ENCODE measurements around the gene MRPS7. TPM values are rescaled to one million over a fixed set of nuclear protein-coding genes. Genes with fewer than 3 reads are reported as not detected.

MRPS7 gene
- total RNA-seq, 1 donor = 45.6 TPM

DNA sequence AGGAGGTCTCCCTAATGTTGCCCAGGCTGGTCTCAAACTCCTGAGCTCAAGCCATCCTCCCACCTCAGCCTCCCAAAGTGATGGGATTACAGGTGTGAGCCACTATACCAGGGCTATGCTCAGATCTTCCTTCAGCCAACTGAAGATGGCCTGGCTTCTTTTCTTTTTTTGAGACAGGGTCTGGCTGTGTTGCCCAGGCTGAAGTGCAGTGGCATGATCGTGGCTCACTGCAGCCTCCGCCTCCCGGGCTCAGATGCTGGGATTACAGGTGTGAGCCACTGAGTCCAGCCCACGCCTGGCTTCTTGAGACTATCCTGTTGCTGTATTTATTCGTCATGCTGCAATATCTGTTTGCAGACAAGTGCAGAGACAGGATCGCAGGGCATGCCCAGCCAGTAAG lies 23.4 kb downstream of the MRPS7 start:
- Histone ChIP-seq H2AFZ (ENCODE audit: low read length) (no peak overlapping the region), H3K4me1 (ENCODE audit: insufficient read depth, low read length) (no peaks in the 10 kb centered on the region), H3K4me3 (ENCODE audit: insufficient read depth, low read length) (no peak overlapping the region), H3K9me3 (ENCODE audit: low read depth, low read length) (no peaks in the 10 kb centered on the region), H3K4me2 (ENCODE audit: insufficient read depth, low read length) (no peak overlapping the region), H3K79me2 (ENCODE audit: insufficient read depth, low read length) (peaks cover 7% of the 10 kb centered on the region), H3K27ac (ENCODE audit: low read depth, low read length) (no peak overlapping the region), H3K27me3 (ENCODE audit: insufficient read depth, low read length) (no peaks in the 10 kb centered on the region), H3K36me3 (ENCODE audit: insufficient read depth, low read length) (peaks cover 3% of the 10 kb centered on the region), H4K20me1 (ENCODE audit: insufficient read depth, low read length) (no peaks in the 10 kb centered on the region)
- TF ChIP-seq, protein P1, sequence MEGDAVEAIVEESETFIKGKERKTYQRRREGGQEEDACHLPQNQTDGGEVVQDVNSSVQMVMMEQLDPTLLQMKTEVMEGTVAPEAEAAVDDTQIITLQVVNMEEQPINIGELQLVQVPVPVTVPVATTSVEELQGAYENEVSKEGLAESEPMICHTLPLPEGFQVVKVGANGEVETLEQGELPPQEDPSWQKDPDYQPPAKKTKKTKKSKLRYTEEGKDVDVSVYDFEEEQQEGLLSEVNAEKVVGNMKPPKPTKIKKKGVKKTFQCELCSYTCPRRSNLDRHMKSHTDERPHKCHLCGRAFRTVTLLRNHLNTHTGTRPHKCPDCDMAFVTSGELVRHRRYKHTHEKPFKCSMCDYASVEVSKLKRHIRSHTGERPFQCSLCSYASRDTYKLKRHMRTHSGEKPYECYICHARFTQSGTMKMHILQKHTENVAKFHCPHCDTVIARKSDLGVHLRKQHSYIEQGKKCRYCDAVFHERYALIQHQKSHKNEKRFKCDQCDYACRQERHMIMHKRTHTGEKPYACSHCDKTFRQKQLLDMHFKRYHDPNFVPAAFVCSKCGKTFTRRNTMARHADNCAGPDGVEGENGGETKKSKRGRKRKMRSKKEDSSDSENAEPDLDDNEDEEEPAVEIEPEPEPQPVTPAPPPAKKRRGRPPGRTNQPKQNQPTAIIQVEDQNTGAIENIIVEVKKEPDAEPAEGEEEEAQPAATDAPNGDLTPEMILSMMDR (IDR thresholded peaks at IDR 0.05; ENCODE audit: extremely low read depth, low read depth, low read length) = no peak
- no peak for DNase-seq (ENCODE audit: insufficient read length, low spot score, missing footprints)

DNA sequence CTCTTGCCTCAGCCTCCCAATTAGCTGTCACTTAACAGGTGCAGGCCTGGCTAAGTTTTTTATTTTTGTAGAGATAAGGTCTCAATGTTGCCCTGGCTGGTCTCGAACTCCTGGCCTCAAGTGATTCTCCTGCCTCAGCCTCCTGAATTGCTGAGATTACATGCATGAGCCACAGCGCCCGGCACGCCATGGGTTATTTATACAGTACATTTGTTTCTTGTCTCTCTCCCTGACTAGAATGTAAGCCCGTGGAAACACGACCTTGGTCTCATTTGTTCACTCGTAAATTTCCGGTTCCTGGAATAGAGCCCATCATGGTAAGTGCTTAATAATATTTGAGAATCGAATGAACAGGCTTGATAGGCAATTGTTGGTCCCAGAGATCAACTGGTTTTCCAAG lies 25.5 kb downstream of the MRPS7 start:
- H3K27ac ChIP-seq (ENCODE audit: low read depth, low read length) = no peak overlapping the region
- H3K27me3 ChIP-seq (ENCODE audit: insufficient read depth, low read length) = no peaks in the 10 kb centered on the region
- TF ChIP-seq, protein P1 (IDR thresholded peaks at IDR 0.05; ENCODE audit: extremely low read depth, low read depth, low read length) = no peak
- H3K36me3 ChIP-seq (ENCODE audit: insufficient read depth, low read length) = no peaks in the 10 kb centered on the region
- no peaks in the 10 kb centered on the region for H3K4me1 ChIP-seq (ENCODE audit: insufficient read depth, low read length)
- peaks cover 7% of the 10 kb centered on the region for H3K79me2 ChIP-seq (ENCODE audit: insufficient read depth, low read length)
- H3K4me2 ChIP-seq (ENCODE audit: insufficient read depth, low read length) = no peak overlapping the region
- H4K20me1 ChIP-seq (ENCODE audit: insufficient read depth, low read length) = no peaks in the 10 kb centered on the region
- H3K4me3 ChIP-seq (ENCODE audit: insufficient read depth, low read length) = no peak overlapping the region
- DNase-seq (ENCODE audit: insufficient read length, low spot score, missing footprints) = no peak
- no peaks in the 10 kb centered on the region for H3K9me3 ChIP-seq (ENCODE audit: low read depth, low read length)
- no peak overlapping the region for H2AFZ ChIP-seq (ENCODE audit: low read length)

DNA sequence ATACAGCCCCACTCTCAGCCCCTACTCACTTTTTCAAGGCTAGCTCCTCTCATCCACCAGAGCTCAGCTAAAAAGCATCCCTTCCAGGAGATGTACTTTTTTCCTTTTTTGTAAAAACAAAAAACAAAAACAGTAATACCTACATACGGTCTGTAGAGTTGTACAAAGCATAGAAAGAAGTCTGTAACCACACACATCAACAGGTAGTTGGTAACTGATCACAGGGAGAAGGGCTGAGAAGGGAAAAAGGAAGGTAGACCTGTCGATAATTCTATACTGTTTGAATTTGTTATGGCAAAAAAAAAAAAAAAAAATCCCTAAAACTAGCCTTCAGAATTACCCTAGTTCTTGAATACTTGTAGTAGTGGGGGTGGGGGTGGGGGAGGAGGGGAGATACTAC lies 26.7 kb downstream of the MRPS7 start:
- H3K9me3 ChIP-seq (ENCODE audit: low read depth, low read length) = no peaks in the 10 kb centered on the region
- peaks cover 7% of the 10 kb centered on the region for H3K79me2 ChIP-seq (ENCODE audit: insufficient read depth, low read length)
- TF ChIP-seq, protein P1 (IDR thresholded peaks at IDR 0.05; ENCODE audit: extremely low read depth, low read depth, low read length) = no peak
- H3K36me3 ChIP-seq (ENCODE audit: insufficient read depth, low read length) = no peaks in the 10 kb centered on the region
- H3K4me1 ChIP-seq (ENCODE audit: insufficient read depth, low read length) = no peaks in the 10 kb centered on the region
- H3K4me2 ChIP-seq (ENCODE audit: insufficient read depth, low read length) = peak overlapping the region; percentile 100
- H4K20me1 ChIP-seq (ENCODE audit: insufficient read depth, low read length) = no peaks in the 10 kb centered on the region
- H3K27ac ChIP-seq (ENCODE audit: low read depth, low read length) = no peak overlapping the region
- DNase-seq (ENCODE audit: insufficient read length, low spot score, missing footprints) = peak; percentile 73
- no peaks in the 10 kb centered on the region for H3K27me3 ChIP-seq (ENCODE audit: insufficient read depth, low read length)
- H3K4me3 ChIP-seq (ENCODE audit: insufficient read depth, low read length) = peak overlapping the region; percentile 84
- H2AFZ ChIP-seq (ENCODE audit: low read length) = no peak overlapping the region

DNA sequence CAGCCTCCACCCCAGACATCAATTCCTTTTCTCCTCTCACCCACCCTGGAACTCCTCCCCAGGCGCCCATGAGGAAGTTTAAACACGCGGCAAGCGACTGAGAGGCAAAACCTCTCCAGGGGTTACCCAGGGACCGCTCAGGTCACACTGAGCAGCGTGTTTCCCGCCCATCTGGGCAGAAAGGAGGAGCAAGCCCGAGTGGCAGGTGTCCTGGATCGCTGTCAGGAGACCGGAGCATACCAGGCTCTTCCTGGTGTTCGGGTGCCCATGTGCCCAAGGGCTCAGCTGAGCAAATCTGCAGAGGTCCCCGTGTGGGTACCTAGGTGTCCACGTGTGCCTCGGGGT lies 27.1 kb downstream of the MRPS7 start:
- H3K4me1 ChIP-seq (ENCODE audit: insufficient read depth, low read length) = no peaks in the 10 kb centered on the region
- H2AFZ ChIP-seq (ENCODE audit: low read length) = peak overlapping the region; percentile 98
- H3K27me3 ChIP-seq (ENCODE audit: insufficient read depth, low read length) = no peaks in the 10 kb centered on the region
- H3K79me2 ChIP-seq (ENCODE audit: insufficient read depth, low read length) = peaks cover 7% of the 10 kb centered on the region
- H3K27ac ChIP-seq (ENCODE audit: low read depth, low read length) = peak overlapping the region; percentile 61
- no peaks in the 10 kb centered on the region for H3K36me3 ChIP-seq (ENCODE audit: insufficient read depth, low read length)
- DNase-seq (ENCODE audit: insufficient read length, low spot score, missing footprints) = no peak
- peak overlapping the region; percentile 84 for H3K4me3 ChIP-seq (ENCODE audit: insufficient read depth, low read length)
- peak overlapping the region; percentile 100 for H3K4me2 ChIP-seq (ENCODE audit: insufficient read depth, low read length)
- H3K9me3 ChIP-seq (ENCODE audit: low read depth, low read length) = no peaks in the 10 kb centered on the region
- no peaks in the 10 kb centered on the region for H4K20me1 ChIP-seq (ENCODE audit: insufficient read depth, low read length)
- TF ChIP-seq, protein P1 (IDR thresholded peaks at IDR 0.05; ENCODE audit: extremely low read depth, low read depth, low read length) = no peak

All from osteoblast (primary cell).